ENCODE results near the gene NDFIP2.

- no peak for TF ChIP-seq CTCF (IDR thresholded peaks at IDR 0.05; ENCODE audit: insufficient read depth, low read length, poor library complexity, severe bottlenecking)
- TF ChIP-seq EZH2phosphoT487 (conservative IDR thresholded peaks at IDR 0.05; ENCODE audit: low read length) = no peak
These were observed 17.4 kb upstream of the NDFIP2 start for GRCh38 chr13:79463604-79464003.
